ENCODE results near the gene MAOB. TPM values are rescaled to one million over a fixed set of nuclear protein-coding genes. Genes with fewer than 3 reads are reported as not detected.

The MAOB gene
- total and polyA plus RNA-seq, 9 of the 15 experiments (the other 6 are each of a cell fraction or from before 2014, with no cell fraction given) = 0.05 to 0.09 TPM; not detected in 7

DNA sequence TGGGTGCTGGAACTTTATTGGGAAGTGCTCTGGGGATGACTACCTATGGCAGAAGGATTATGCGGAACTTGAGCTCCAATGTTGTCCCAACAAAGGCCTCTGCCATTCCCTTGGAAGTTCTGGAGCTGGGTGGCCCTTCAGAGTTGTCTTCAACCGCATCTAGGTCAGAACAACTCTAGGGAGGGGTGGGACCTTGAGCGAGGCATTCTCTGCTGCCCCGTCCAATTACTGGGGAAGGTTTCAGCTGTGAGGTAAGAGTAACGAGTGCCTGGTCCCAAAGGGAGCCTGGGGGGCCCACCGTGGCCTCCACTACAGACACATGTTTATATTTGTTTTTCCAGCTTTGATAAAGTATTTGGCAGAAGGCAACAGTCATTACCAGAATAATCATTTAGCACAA lies 146.7 kb downstream of the MAOB start (continued):
- TF ChIP-seq THAP7 (CRISPR knock-in tag; IDR thresholded peaks at IDR 0.05) = no peak

GRCh38 chrX:43734444-43734843 lies 147.8 kb downstream of the MAOB start:
- Histone ChIP-seq H3K36me3 (ENCODE audit: control insufficient read depth, insufficient read depth, low read length) (no peaks in the 10 kb centered on the region), H3K79me2 (ENCODE audit: control insufficient read depth, insufficient read depth, low read length) (no peaks in the 10 kb centered on the region), H3K9ac (ENCODE audit: insufficient read depth in 1 of 2, low read depth in 2 of 2, low read length in 2 of 2) (no peak overlapping the region), H3K4me1 (replicated peaks in 1 of 2; ENCODE audit: control insufficient read depth in 2 of 2, insufficient read depth in 2 of 2, low read length in 2 of 2) (no peaks in the 10 kb centered on the region), H2AFZ (ENCODE audit: low read depth, low read length) (no peak overlapping the region), H3K27me3 (ENCODE audit: control insufficient read depth in 2 of 2, insufficient read depth in 2 of 2, low read length in 2 of 2) (no peaks in the 10 kb centered on the region), H4K20me1 (replicated peaks; ENCODE audit: control insufficient read depth, insufficient read depth, low read length) (no peaks in the 10 kb centered on the region), H3K9me1 (ENCODE audit: control insufficient read depth, insufficient read depth, low read length) (no peaks in the 10 kb centered on the region), H3K4me3 (no peak overlapping the region), H3K4me2 (ENCODE audit: insufficient read depth, low read length) (no peak overlapping the region), H3K27ac (ENCODE audit: extremely low read depth, low read depth, low read length) (no peak overlapping the region), H3K9me3 (replicated peaks; ENCODE audit: control insufficient read depth, insufficient read depth, low read depth, low read length) (no peaks in the 10 kb centered on the region)
- TF ChIP-seq, protein P1, sequence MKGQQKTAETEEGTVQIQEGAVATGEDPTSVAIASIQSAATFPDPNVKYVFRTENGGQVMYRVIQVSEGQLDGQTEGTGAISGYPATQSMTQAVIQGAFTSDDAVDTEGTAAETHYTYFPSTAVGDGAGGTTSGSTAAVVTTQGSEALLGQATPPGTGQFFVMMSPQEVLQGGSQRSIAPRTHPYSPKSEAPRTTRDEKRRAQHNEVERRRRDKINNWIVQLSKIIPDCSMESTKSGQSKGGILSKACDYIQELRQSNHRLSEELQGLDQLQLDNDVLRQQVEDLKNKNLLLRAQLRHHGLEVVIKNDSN (CRISPR knock-in tag; IDR thresholded peaks at IDR 0.05) = no peak
- TF ChIP-seq SIRT6 (IDR thresholded peaks at IDR 0.05; ENCODE audit: low read depth, low read length) = no peak
- TF ChIP-seq MEIS2 (IDR thresholded peaks at IDR 0.05; ENCODE audit: partially characterized antibody) = no peak
- TF ChIP-seq SETDB1 (IDR thresholded peaks at IDR 0.05; ENCODE audit: low read length) = no peak
- TF ChIP-seq POLR2H (tag; IDR thresholded peaks at IDR 0.05; ENCODE audit: low read depth) = no peak
- TF ChIP-seq ZNF436 (CRISPR knock-in tag; IDR thresholded peaks at IDR 0.05) = no peak
- no peak for TF ChIP-seq HSF4 (CRISPR knock-in tag; IDR thresholded peaks at IDR 0.05; ENCODE audit: borderline replicate concordance)
- TF ChIP-seq RBM17 (IDR thresholded peaks at IDR 0.05; ENCODE audit: borderline replicate concordance, low read depth, low read length) = no peak
- no peak for TF ChIP-seq OTX1 (CRISPR knock-in tag; IDR thresholded peaks at IDR 0.05)
- TF ChIP-seq PTBP1 (IDR thresholded peaks at IDR 0.05; ENCODE audit: low read depth, low read length) = no peak
- TF ChIP-seq, protein P2, sequence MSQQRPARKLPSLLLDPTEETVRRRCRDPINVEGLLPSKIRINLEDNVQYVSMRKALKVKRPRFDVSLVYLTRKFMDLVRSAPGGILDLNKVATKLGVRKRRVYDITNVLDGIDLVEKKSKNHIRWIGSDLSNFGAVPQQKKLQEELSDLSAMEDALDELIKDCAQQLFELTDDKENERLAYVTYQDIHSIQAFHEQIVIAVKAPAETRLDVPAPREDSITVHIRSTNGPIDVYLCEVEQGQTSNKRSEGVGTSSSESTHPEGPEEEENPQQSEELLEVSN (IDR thresholded peaks at IDR 0.05; ENCODE audit: borderline replicate concordance in 1 of 2, extremely low read depth in 1 of 2, insufficient read depth in 1 of 2, insufficient read length in 1 of 2, low read depth in 1 of 2, low read length in 1 of 2, poor library complexity in 1 of 2, severe bottlenecking in 1 of 2) = no peak
- no peak for TF ChIP-seq CCNT2 (IDR thresholded peaks at IDR 0.05; ENCODE audit: borderline replicate concordance, extremely low read depth, insufficient read length, low read depth, low read length)
- no peak for TF ChIP-seq TCF7L2 (IDR thresholded peaks at IDR 0.05; ENCODE audit: low read depth, low read length)
- no peak for TF ChIP-seq ZNF239 (CRISPR knock-in tag; IDR thresholded peaks at IDR 0.05)
- no peak for TF ChIP-seq ELF1 (tag; IDR thresholded peaks at IDR 0.05)
- ChIA-PET POLR2A (no interaction called here), CTCF (ENCODE audit: low intra/inter-chr PET ratio) (no interaction called here)
- intact Hi-C loops (cut with micrococcal nuclease) = no loop called here
- ATAC-seq (no peak), FAIRE-seq (no peak), DNase-seq (ENCODE audit: extremely low read depth in 1 of 4, low spot score in 3 of 4) (no peak)
- in situ Hi-C loops (cut with MboI) = no loop called here
- BruUV-seq (replicated peaks) = no TSS peak
- WGBS (ENCODE audit: insufficient coverage, low coverage, missing lambda C conversion rate) = 0% methylated on average over 1 of the region's 1 CpG

Data from K562 (cell line).